GM21360 (cell line): ENCODE data around the gene SMIM24.

Source experiments
- ATAC-seq: cut with Tn5 transposase; IDR thresholded peaks from one replicate; pipeline ENCODE4 v1.9.1; 2021; ENCODE audit warnings: mild to moderate bottlenecking, moderate library complexity; ENCODE audit not compliant: unreplicated experiment

Gene SMIM24

DNA sequence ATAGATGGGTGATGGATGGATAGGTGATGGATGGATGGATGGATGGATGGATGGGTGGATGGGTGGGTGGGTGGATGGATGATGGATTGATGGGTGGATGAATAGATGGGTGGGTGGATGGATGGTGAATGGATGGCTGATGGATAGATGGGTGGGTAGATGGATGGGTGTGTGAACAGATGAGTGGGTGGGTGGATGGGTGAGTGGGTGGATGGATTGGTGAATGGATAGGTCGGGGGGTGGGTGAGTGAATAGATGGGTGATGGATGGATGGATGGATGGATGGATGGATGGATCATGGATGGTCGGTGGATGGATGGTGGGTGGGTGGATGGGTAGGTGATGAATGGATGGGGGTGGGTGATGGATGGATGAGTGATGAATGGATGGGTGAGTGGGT is 3.5 kb downstream of the SMIM24 start:
- no peak for ATAC-seq

DNA sequence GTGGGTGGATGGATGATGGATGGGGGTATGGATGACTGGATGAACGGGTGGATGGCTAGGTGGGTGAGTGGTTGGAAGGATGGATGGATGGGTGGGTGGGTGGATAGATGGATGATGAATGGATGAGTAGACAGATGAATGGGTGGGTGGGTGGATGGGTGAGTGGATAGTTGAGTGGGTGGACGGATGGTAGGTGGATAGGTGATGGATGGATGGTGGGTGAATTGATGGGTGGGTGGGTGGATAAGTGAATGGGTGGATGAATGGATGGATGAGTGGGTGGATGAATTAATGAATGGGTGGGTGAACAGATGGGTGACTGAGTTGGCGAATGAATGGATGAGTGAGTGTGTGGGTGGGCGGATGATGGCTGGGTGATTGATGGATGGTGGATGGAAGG is 4.9 kb downstream of the SMIM24 start:
- no peak for ATAC-seq

DNA sequence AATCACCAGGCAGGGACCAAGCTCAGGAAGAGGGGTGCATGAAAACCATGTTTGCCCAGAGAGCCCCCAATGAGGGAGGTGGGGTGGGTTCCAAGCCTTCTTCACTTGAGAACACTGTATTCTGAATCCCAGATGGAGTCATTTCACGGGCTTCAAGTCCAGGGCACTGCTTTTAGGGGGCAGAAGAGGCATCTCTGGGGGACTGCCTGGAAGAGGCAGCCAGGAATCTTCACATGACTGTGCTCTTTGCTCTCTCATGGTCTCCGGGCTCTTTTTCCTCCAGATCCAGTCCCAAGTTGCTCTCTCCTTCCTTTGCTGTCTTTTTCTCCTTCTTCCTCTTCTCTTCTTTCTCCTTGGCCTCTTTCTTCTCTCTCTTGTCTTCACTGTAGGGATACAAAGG is 5.7 kb downstream of the SMIM24 start:
- ATAC-seq: no peak

DNA sequence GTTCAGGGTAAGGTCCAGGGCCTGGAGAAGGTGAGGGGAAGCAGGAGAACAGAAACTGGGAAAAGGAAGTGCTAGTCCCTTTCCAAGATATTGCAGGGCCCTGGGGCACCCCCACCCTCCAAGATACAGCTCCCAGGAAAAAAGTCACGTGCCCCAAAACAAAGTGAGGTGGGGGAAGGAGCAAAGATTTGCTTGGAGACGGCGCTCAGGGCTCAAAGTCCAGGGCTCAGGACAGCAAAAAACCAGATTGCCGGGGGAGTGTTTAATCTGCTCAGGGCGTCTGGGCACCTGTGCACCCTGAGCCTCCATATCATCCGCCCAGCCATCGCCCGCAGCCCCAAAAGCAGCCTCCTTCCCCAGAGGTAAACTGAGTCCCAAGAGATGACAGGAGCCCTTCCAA is 6.3 kb downstream of the SMIM24 start:
- ATAC-seq: no peak

DNA sequence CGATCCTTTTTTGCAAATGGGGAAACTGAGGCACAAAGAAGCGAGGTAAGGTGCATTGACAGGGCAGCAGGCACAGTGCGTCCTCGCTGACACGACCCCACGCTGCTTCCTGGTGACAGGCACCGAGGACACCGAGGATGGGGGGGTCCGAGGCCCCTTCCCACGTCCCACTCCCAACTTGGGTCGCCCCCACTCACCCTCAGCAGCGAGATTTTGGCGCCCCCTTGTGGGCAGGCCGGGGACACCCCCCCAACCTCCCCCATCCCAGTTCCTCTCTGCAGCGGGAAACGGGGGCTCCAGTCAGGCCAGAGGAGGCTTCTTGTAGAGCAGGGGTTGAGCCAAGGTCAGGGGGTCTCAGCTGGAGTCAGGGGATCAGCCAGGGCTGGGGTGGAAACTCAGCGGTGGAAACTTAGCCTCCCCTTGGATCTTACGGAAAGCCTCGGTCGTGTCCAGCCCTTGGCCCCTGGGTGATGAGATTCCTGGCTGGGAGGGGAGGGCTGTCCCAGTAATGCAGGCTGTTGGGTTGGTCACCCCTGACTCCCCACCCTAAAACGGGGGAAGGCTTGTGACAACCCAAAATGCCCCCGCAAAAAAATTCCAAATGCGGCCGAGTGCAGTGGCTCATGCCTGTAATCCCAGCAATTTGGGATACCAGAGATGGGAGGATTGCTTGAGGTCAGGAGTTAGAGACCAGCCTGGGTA is 8.2 kb downstream of the SMIM24 start:
- no peak for ATAC-seq

DNA sequence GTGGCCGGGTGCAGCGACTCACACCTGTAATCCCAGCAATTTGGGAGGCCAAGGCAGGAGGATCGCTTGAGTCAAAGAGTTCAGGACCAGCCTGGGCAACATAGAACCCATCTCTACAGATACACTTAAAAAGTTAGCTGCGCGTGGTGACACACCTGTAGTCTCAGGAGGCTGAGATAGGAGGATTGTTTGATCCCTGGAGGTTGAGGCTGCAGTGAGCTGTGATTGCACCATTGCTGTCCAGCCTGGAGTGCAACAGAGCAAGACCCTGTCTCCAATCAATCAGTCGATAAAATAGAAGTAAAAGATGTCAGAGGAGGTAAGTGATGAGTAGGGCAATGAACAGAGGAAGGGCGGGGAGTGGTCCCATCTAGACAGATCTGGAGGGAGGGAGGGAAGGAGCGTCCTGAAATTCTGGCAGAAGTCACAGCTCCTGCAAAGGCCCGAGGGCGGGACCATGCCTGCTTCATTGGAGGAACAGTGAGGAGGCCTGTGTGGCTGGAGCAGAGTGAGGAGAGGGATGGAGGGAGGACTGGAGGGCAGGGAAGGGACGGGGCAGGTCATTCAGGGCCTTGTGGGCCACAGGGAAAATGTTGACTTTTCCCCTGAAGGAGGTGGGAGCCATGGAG is 9.7 kb downstream of the SMIM24 start:
- no peak for ATAC-seq

DNA sequence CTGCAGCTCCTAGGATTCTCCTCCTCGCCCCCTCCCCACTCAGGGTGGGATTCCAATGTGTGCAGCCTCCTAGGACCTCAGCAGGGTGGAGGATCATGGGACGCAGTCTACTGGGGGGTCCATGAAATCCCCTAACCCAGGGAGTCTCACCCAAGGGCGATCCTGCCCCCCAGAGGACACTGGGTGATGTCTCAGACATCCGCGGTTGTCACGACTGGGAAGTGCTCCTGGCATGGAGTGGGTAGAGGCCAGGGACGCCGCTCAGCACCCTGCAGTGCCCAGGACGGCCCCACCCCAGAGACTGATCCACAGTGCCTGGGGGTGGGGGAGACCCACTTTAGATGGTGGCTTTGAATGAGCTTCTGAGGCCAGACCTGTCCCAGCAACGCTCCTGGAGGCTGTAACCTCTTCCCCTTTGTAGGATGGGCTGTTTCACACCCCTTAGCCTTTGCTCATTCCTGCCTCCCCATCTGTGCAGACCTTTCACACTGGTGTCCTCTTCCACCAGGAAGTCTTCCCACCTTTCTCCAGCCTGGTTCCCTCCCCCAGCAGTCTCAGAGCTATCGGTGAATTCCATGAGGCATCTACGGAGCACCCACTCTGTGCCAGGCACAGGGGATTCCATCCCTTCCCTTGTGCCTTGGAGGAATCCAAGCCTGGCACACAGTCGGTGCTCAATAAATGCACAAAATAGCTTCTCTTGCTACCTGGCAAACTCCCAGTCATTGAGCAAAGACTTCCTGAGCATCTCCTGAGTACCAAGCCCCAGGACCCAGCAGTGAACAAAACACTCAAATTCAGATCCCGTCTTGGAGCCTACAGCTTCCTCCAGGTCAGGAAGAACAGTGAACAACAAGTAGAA is 10.5 kb downstream of the SMIM24 start:
- no peak for ATAC-seq

DNA sequence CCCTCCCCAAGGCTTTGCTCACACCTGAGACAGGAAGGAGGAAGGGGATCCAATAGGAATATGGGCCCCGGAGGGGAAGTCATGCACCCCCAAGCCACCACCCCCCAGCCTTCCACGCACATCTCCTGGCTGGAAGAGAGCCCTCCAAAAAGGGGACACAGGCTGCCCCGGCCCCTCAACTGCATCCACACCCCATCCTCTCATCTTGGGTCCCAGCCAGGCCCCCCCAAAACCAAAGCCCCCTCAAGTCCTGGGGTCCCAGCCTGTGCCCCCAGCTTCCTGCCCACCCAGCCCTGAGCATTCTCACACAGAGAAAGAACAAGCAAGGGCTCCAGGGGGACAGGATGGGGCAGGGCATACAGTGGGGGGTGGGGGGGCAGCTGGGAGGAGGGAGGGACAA is 12.1 kb downstream of the SMIM24 start:
- no peak for ATAC-seq

DNA sequence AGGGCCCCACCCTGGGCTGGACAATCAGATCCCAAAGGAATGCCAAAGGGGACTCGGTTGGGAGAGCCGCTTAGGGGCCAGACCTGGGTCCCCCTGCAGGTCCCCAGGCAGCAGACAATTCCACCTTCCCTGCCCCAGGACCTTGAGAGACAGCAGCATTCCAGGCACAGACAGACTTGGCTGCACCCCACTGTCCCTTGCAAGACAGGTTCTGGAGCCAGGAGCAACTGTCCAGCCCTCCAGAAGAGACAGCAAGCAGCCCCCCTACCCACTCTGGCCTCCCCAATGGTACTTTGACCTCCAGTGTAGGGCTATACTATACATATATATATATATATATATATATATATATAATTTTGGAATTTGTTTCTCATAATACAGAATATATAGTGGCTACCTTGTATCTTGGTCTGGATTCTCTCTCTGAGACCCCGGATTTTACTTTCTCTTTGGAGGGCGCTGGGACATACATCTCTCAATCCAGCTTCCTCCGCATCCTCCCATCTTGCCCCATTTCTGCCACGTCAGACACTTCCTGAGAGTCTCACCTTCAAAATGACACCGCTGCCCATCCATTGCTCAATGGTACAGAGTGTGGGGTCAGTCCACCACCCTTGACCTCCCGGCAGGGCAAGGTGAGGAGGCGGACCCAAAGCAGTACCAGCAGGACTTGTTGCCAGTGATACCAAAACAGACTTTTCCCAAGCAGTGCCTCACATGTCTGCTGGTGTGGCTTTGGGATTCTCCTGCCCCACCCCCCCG is 12.7 kb downstream of the SMIM24 start:
- no peak for ATAC-seq

DNA sequence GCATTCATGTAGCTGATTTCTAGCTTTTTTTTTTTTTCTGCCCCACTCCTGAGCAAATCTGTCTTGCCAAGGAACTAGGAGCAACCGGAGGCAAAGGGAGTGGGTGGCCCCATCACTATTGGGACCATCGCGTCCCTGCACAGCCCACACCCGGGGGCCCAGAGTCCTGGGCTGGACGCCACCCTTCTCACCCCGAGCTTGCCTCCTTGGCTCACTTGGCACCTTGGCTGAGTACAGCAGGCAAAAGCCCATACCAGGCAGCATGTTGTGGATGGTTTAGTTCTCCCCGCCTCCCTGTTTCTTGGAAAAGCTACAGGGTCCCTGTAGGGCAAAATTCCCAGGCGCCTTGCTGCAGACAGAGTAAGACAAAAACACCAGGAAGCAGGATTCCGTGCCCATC is 13.7 kb downstream of the SMIM24 start:
- no peak for ATAC-seq

DNA sequence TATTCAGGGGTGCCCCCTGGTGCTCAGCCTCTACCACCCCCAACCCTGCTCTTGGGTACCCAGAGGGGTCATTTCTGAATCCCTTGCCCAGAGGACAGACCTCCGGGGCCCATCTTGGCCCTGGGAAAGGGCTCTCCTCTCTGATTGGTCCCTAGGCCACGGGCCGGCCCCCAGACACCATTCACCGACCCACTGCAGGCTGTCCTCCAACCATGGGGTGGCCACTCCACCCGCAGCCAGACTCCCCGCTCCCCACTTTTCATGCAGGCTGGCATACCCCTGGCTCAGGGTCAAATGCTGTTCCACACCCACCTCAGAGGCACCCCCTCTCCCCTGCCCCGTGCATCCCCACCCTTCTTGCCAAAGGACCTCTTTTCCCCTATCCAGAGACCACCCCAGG is 14.8 kb downstream of the SMIM24 start:
- ATAC-seq: no peak

DNA sequence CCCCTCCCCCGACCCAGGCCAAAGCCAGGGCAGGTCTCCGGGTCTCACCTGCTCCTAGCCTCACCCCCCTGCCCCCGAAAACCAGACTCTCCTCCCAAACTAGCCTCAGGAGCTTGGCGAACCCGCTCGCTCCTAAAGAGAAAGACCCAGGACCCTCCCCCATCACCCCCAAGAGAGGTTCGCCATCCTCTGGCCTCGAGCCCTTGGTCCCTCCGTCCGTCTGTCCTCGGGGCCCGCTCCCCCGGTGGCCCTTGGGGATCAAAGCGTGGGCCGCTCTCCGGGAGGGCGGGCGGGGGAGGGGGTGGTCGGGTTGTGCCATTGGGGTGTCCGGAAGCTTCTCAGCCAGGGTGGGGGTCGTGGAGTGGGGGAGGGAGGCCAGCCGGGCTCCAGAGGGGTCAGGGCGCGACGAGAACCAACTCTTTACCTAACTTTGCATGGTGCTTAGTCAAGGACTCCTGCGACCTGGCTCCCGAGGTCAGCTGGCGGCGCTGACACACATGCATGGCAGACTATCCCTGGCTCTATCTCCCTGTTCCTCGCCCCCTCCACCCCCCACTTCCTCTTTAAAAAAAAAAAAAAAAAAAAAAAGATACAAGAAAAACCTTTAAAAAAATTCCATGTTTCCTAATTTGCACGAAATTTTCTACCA is 15.6 kb downstream of the SMIM24 start:
- no peak for ATAC-seq

DNA sequence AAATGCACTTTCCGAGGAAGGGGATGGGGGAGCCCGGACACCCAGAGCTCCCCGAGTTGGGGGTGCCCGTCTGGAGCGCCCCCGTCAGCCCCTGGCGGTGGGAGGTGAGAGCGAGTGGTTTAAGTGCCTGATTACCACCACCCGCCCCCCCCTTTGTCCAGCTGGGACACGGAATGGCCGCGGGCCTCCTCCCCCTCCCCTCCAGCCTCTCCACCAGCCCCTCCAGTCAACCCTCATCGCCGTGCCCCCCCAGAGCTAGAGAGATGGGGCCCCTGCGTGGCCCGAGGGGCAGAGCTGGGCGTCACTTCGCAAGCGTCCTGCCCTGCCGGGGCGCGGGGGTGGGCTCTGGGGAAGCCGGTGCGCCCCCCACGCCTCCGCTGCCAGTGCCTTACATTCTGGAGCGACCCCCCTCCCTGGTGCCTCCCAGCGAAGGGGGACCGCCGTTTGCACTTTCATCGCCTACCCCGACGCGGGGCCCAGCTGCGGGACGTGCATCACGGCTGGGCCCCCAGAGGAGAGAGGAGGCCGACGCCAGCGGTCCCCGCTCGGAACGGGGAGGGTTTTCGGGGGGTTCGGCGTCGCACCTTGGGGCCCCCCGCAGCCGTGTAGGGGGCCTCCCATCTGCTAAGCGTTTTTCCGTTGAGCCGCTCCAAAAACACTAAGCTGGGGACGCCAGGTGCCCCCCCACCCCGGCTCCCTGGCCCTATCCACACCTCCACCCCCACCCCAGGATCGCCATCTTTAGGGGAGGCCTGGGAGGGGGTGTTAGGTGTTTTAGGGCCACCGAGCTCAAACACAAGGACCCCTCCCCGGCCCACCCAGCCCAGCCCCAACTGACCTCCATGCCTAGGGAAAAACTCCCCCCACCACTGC is 16.4 kb downstream of the SMIM24 start:
- ATAC-seq: no peak

DNA sequence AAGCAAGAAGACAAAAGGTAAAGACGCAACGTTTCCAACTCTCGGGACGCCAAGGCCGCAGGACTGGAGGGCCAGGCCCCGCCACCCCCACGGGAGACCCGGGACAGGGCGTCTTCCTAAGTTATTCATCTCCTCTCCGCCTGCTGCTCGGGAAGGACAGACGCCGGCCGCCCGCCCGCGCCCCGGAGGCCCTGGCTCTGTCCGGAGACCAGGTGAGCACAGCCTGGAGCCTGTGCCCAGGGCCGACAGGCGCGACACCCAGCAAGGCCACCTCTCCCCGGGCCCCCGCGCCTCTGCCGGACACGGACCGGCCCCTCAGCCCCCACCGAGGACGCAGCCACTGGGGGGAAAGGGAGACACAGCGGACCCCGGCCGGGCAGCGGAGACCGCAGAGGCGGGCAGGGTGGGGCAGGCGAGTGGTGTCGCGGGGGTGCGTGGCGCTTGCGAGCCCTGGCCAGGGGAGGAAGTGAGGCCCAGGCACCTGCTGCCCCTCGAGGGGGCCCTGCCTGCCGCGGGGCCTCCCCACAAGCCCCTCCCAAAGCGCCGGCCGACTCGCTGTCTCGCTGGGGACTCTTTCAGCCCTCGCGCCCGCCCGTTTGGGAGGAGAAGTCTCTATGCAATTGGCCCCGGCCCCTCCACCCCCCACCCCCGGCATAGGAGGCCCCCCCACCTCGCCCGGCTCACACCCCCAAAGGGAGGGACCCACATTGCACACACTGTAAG is 17.2 kb downstream of the SMIM24 start:
- ATAC-seq: no peak

DNA sequence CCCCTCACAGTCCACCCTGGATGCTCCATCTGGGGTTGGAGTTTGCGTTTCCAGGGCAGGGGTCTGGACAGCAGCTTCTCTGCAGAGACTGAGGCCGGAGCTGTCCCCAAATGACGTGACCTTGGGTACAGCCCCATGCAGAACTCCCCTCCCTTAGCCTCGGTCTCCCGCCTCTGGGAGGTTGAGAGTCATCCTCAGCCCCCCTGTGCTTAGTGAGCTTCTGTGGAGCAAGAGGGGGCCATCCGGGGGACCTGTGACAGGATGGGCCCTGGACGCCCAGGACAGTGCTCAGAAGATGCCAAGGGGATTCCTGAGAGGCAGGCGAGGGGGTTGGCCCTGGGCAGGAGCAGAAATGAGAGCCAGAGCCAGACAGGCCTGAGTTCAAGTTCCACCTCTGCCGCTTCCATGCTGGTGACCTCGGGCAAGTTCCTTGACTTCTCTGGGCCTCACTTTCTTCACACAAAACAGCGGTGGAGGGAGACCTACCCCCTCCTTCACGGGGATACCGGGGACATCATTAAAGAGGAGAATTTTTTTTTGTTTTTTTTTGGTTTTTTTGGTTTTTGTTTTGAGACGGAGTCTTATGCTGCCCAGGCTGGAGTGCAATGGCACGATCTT is 20.3 kb downstream of the SMIM24 start:
- no peak for ATAC-seq

DNA sequence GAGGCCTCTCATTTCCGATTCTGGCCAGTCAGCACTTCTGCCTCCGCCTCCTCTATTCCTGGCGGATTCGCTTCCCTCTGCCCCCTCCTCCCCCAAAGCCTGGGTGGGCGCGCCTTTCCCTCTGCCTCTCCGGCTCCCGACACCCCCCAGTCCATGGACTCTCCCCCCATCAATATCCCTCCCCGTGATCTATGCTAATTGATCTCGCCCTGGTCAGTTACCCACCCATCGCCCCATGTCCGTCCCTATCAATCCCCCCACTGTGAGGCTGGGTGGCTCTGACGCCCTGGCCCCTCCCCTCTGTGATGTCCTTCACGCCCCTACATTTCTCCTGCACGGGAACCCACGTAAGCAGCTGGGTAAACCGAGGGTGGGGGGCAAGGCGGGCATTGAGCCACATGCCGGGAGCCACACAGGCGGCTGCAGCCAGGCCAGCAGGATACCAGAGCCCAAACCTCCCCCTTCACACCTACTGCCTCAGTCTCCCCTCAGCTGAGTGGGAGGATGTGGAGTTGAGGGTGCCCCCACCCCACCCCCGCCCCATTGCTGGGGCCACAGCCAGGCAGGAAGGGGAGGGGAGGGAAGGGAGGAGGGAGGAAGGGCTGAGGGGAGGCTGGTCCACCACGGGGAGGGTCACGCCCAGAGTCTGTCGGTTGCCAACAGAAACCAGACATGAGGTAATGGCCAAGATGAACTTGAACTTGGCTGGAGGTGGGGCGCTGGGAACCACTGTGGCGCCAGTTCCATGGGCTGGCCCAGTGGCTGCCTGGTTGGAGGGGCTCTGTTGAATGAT is 21.0 kb downstream of the SMIM24 start:
- ATAC-seq: no peak

DNA sequence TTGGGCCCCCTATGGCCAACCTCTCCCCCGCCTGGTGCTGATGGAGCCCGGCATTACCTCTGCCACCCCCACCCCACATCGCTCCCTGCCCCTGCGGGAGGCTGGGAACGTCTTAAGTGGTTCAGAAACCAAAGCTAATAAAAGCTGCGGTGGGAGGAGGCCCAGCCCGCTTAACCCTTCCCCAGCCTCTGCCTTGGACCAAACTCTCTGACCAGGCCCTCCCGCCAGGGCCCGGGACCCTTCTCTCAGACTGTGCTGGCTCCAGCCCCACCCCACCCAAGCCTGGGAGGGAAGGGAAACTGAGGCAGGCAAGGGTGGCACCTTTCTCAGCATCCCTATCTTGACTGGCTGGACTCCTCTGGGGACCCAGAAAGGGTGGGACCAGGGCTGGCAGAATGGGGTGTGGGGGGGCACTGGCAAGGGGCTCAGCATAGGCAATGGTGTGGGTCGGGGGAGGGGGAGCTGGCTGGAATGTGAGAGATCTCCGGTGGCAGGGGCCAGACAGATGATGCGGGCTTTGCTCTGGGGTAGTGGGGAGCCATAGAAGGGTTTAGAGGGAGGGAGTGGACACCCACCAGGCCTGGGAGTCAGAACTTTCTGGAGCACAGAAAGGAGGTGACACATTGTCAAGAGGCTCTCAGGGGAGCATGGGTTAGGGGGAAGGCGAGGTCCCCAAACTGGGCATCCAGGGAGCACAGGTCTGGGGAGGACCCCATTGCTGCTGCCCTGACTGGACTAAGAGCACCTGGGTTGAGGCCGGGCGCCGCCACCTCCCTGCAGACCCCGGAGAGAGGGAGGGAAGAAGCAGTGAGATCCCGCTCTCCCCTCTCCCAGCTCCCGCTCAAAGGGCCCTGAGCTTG is 21.9 kb downstream of the SMIM24 start:
- ATAC-seq: no peak
